CD8-positive, alpha-beta memory T cell (primary cell): Measurements from ENCODE around the gene TWF1. TPM values are rescaled to one million over a fixed set of nuclear protein-coding genes. Genes with fewer than 3 reads are reported as not detected.

Experiments used
- CTCF ChIA-PET: fragments of 350-600 bp; sonication (Branson Sonifier 250); formaldehyde crosslinking; loops from one replicate; lab custom pipeline; 2021; ENCODE audit warnings: antibody characterized with exemption; lab: Charles Lee
- POLR2A ChIA-PET: fragments of 350-600 bp; sonication (Branson Sonifier 250); formaldehyde crosslinking; loops from one replicate; lab custom pipeline; 2021; ENCODE audit warnings: antibody characterized with exemption; lab: Charles Lee
- DNase-seq, 5 donors: peaks; one replicate each; pipeline versions ENCODE4 v3.0.0 to v3.0.0-alpha.2; 2020 to 2022; ENCODE audit warnings: mixed read lengths in 1 of 5
- H3K27ac ChIP-seq: one replicate; pipeline ENCODE4 v1.7.0; 2013; ENCODE audit warnings: low read depth, mild to moderate bottlenecking, low read length, moderate library complexity
- H3K27me3 ChIP-seq: 2 replicates; pipeline ENCODE4 v1.7.0; 2013; ENCODE audit warnings: low read length, mild to moderate bottlenecking; ENCODE audit not compliant: insufficient read depth, poor library complexity, severe bottlenecking
- H3K36me3 ChIP-seq: 2 replicates; pipeline ENCODE4 v1.7.0; 2013; ENCODE audit warnings: mild to moderate bottlenecking, low read length, moderate library complexity; ENCODE audit not compliant: insufficient read depth
- H3K4me1 ChIP-seq: 2 replicates; pipeline ENCODE4 v1.7.0; 2013; ENCODE audit warnings: mild to moderate bottlenecking, low read length, moderate library complexity; ENCODE audit not compliant: insufficient read depth
- H3K4me3 ChIP-seq: 2 replicates; pipeline ENCODE4 v1.7.0; 2013; ENCODE audit warnings: mild to moderate bottlenecking, low read length
- H3K9me3 ChIP-seq: 2 replicates; pipeline ENCODE4 v1.7.0; 2013; ENCODE audit warnings: mild to moderate bottlenecking, low read length
- H3K27ac Mint-ChIP-seq, 8 donors: one replicate each; pipeline ENCODE4 v1.8.0; 2020 to 2021; ENCODE audit warnings: mixed read lengths in 8 of 8, mild to moderate bottlenecking in 6 of 8, inconsistent platforms in 3 of 8, moderate library complexity in 3 of 8
- H3K27me3 Mint-ChIP-seq, 2 donors: one replicate each; pipeline ENCODE4 v1.8.0; 2020 to 2021; ENCODE audit warnings: mixed read lengths in 2 of 2, mild to moderate bottlenecking in 1 of 2, moderate library complexity in 1 of 2
- H3K36me3 Mint-ChIP-seq, 3 donors: one replicate each; pipeline ENCODE4 v1.8.0; 2020 to 2021; ENCODE audit warnings: mixed read lengths in 3 of 3, inconsistent platforms in 1 of 3, mild to moderate bottlenecking in 1 of 3
- H3K4me1 Mint-ChIP-seq, 3 donors: one replicate each; pipeline ENCODE4 v1.8.0; 2020 to 2021; ENCODE audit warnings: mixed read lengths in 3 of 3, inconsistent platforms in 1 of 3, mild to moderate bottlenecking in 1 of 3
- H3K4me3 Mint-ChIP-seq, 7 donors: one replicate each; pipeline ENCODE4 v1.8.0; 2020 to 2021; ENCODE audit warnings: mixed read lengths in 7 of 7, mild to moderate bottlenecking in 6 of 7, moderate library complexity in 4 of 7, inconsistent platforms in 2 of 7
- H3K9me3 Mint-ChIP-seq, 5 donors: one replicate each; pipeline ENCODE4 v1.8.0; 2020 to 2022; ENCODE audit warnings: mixed read lengths in 5 of 5, mild to moderate bottlenecking in 3 of 5, moderate library complexity in 2 of 5, inconsistent platforms in 1 of 5
- polyA plus RNA-seq: library from polyadenylated mRNA; unstranded; fragments of 300-500 nt; fragmentation: Illumina TruSeq; gene quantifications from one replicate; pipeline ENCODE4 v1.2.3, GENCODE V29; 2021
- total RNA-seq, 2 experiments: library from RNA; stranded (reverse); gene quantifications; one replicate each; pipeline ENCODE4 v1.2.3, GENCODE V29; 2021

TWF1 gene
- total and polyA plus RNA-seq, 3 experiments from 2014 or later: 13.9 to 32.1 (median 29.7) TPM

DNA sequence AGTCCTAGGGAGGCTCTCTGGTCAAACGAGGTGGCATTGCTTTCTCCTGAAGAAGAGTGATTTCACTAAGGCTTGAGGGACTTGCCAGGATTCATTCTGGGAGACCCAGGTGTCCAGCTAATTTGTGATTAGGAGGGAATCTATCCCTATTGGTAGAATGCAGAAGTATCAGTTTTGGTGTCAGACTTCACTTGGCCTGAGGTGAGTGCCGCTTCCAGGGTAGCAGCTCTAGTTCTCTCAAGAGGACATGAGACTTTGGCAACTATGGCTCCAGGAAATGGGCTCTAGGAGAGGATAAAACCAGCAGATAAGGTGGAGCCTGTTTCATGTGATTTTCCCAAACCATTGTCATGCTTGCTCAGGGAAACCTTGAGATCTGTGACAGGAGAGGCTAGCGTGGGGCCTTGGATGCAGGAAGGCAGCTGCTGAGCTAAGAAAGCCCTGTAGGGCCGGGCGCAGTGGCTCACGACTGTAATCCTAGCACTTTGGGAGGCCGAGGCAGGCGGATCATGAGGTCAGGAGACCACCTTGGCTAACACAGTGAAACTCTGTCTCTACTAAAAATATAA is 18.2 kb upstream of the TWF1 start:
- Mint-ChIP-seq H3K4me3 (no peak overlapping the region), H3K4me1 (peaks cover 0 to 6% (median 4%) of the 10 kb centered on the region in 3 donors), H3K27me3 (peaks cover 0 to 9% of the 10 kb centered on the region in 2 donors), H3K27ac (peak overlapping the region in 1 of 8 donors; percentile 13), H3K9me3 (no peaks in the 10 kb centered on the region), H3K36me3 (peaks cover 0 to 1% (median 0%) of the 10 kb centered on the region in 3 donors)
- Histone ChIP-seq H3K4me1 (no peaks in the 10 kb centered on the region), H3K9me3 (no peaks in the 10 kb centered on the region), H3K27me3 (no peaks in the 10 kb centered on the region), H3K4me3 (no peak overlapping the region), H3K36me3 (no peaks in the 10 kb centered on the region), H3K27ac (no peak overlapping the region)
- ChIA-PET POLR2A (interaction anchor here (1.7 kb wide), 1 partner anchor 18 kb away, joined by 6 read pairs; the partner anchor contains the start of gene TWF1), CTCF (no interaction called here)
- DNase-seq: no peak

GRCh38 chr12:43816168-43816567 is 10.1 kb upstream of the TWF1 start:
- ChIA-PET CTCF (no interaction called here), POLR2A (no interaction called here)
- H3K4me1 ChIP-seq: peaks cover 2% of the 10 kb centered on the region
- H3K27ac ChIP-seq: no peak overlapping the region
- H3K4me3 Mint-ChIP-seq: peak overlapping the region in 3 of 7 donors; percentile 4 to 55 (median 15)
- no peaks in the 10 kb centered on the region for H3K27me3 ChIP-seq
- DNase-seq: no peak
- no peaks in the 10 kb centered on the region for H3K36me3 Mint-ChIP-seq
- peaks cover 3 to 15% (median 9%) of the 10 kb centered on the region in 3 donors for H3K4me1 Mint-ChIP-seq
- no peak overlapping the region for H3K4me3 ChIP-seq
- peaks cover 0 to 18% of the 10 kb centered on the region in 2 donors for H3K27me3 Mint-ChIP-seq
- no peaks in the 10 kb centered on the region for H3K9me3 Mint-ChIP-seq
- H3K36me3 ChIP-seq: no peaks in the 10 kb centered on the region
- H3K9me3 ChIP-seq: no peaks in the 10 kb centered on the region
- H3K27ac Mint-ChIP-seq: peak overlapping the region in 5 of 8 donors; percentile 64 to 95 (median 80)

- POLR2A ChIA-PET: no interaction called here
- Mint-ChIP-seq H3K36me3 (no peaks in the 10 kb centered on the region), H3K9me3 (no peaks in the 10 kb centered on the region), H3K27me3 (peaks cover 0 to 16% of the 10 kb centered on the region in 2 donors), H3K4me3 (peak overlapping the region in 2 of 7 donors; percentile 55 to 62), H3K27ac (peak overlapping the region in 6 of 8 donors; percentile 56 to 95 (median 79)), H3K4me1 (peaks cover 7 to 17% (median 9%) of the 10 kb centered on the region in 3 donors)
- no peaks in the 10 kb centered on the region for H3K9me3 ChIP-seq
- H3K27ac ChIP-seq: no peak overlapping the region
- CTCF ChIA-PET: no interaction called here
- H3K36me3 ChIP-seq: no peaks in the 10 kb centered on the region
- DNase-seq: no peak
- H3K4me3 ChIP-seq: no peak overlapping the region
- H3K4me1 ChIP-seq: peaks cover 4% of the 10 kb centered on the region
- H3K27me3 ChIP-seq: no peaks in the 10 kb centered on the region
Observed at GRCh38 chr12:43815416-43815815, 9.3 kb upstream of the TWF1 start.

DNA sequence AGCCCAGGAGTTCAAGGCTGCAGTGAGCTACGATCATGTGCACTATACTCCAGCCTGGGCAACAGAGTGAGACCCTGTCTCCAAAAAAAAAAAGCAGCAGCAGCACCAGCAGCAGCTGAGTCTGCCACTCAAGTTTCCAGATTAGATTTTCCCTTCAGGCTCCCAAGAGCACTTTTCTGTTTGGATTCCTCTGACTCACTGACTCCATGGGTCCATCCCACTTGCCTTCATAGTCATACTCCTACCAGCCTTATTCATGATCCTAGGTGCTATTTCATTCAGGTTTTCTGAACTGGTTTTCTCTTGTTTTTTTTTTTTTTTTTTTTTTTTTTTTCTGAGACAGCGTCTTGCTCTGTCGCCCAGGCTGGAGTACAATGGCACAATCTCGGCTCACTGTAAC is 6.8 kb upstream of the TWF1 start:
- Mint-ChIP-seq H3K27me3 (peaks cover 0 to 9% of the 10 kb centered on the region in 2 donors), H3K4me1 (peaks cover 7 to 17% (median 9%) of the 10 kb centered on the region in 3 donors), H3K27ac (no peak overlapping the region), H3K9me3 (no peaks in the 10 kb centered on the region), H3K4me3 (no peak overlapping the region), H3K36me3 (no peaks in the 10 kb centered on the region)
- Histone ChIP-seq H3K36me3 (no peaks in the 10 kb centered on the region), H3K4me1 (peaks cover 4% of the 10 kb centered on the region), H3K27ac (no peak overlapping the region), H3K4me3 (no peak overlapping the region), H3K27me3 (no peaks in the 10 kb centered on the region), H3K9me3 (no peaks in the 10 kb centered on the region)
- ChIA-PET POLR2A (no interaction called here), CTCF (no interaction called here)
- DNase-seq: no peak

- Histone ChIP-seq H3K27me3 (no peaks in the 10 kb centered on the region), H3K36me3 (no peaks in the 10 kb centered on the region), H3K27ac (no peak overlapping the region), H3K4me3 (no peak overlapping the region), H3K9me3 (no peaks in the 10 kb centered on the region), H3K4me1 (peaks cover 8% of the 10 kb centered on the region)
- DNase-seq: no peak
- CTCF ChIA-PET: no interaction called here
- H3K9me3 Mint-ChIP-seq: no peaks in the 10 kb centered on the region
- H3K4me1 Mint-ChIP-seq: peaks cover 11 to 20% (median 13%) of the 10 kb centered on the region in 3 donors
- H3K27ac Mint-ChIP-seq: no peak overlapping the region
- H3K27me3 Mint-ChIP-seq: peaks cover 0 to 9% of the 10 kb centered on the region in 2 donors
- no peak overlapping the region for H3K4me3 Mint-ChIP-seq
- POLR2A ChIA-PET: no interaction called here
- H3K36me3 Mint-ChIP-seq: no peaks in the 10 kb centered on the region
Observed at GRCh38 chr12:43812057-43812456, 5.9 kb upstream of the TWF1 start.

- H3K27ac ChIP-seq: no peak overlapping the region
- H3K9me3 Mint-ChIP-seq: no peaks in the 10 kb centered on the region
- peak overlapping the region in 5 of 7 donors; percentile 98 to 100 (median 99) for H3K4me3 Mint-ChIP-seq
- H3K27ac Mint-ChIP-seq: peak overlapping the region; percentile 99 to 100 (median 100)
- no peaks in the 10 kb centered on the region for H3K9me3 ChIP-seq
- H3K36me3 ChIP-seq: no peaks in the 10 kb centered on the region
- H3K27me3 ChIP-seq: no peaks in the 10 kb centered on the region
- H3K4me1 ChIP-seq: peaks cover 35% of the 10 kb centered on the region
- ChIA-PET POLR2A (interaction anchor here (1.2 to 3.5 kb wide), 4 partner anchors 9 to 49 kb away, joined by 3 to 35 read pairs (median 18); partner anchors contain the start of genes IRAK4, PUS7L and TMEM117), CTCF (interaction anchor here (1.8 to 3.8 kb wide), 3 partner anchors 15 to 48 kb away, joined by 4 to 23 read pairs (median 15); partner anchors contain the start of genes IRAK4, PUS7L and TMEM117)
- H3K4me3 ChIP-seq: no peak overlapping the region
- H3K27me3 Mint-ChIP-seq: peaks cover 0 to 3% of the 10 kb centered on the region in 2 donors
- no peak for DNase-seq
- H3K4me1 Mint-ChIP-seq: peaks cover 27 to 49% (median 42%) of the 10 kb centered on the region in 3 donors
- peaks cover 0 to 18% (median 5%) of the 10 kb centered on the region in 3 donors for H3K36me3 Mint-ChIP-seq
Observed at GRCh38 chr12:43807386-43807785, 1.3 kb upstream of the TWF1 start.

DNA sequence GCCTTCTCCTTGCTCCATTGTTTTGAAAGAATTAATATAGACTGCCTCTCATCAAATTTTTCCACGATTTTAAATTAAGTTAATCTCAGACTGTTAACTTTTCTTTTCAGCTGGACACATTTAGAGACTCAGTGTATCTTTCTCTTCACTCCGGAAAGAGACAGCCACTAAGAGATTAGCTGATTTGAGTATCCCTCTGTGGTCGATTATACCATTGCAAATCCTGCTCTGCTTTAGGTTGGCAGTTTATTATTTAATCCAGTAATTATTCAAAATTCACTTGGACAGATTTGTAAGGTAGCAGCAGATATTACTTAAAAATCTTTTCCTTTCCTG is 588 bp upstream of the TWF1 start:
- Mint-ChIP-seq H3K4me1 (peaks cover 31 to 53% (median 46%) of the 10 kb centered on the region in 3 donors), H3K27me3 (no peaks in the 10 kb centered on the region), H3K9me3 (no peaks in the 10 kb centered on the region), H3K4me3 (peak overlapping the region; percentile 98 to 100 (median 99)), H3K27ac (peak overlapping the region; percentile 99 to 100 (median 100)), H3K36me3 (peaks cover 0 to 23% (median 5%) of the 10 kb centered on the region in 3 donors)
- H3K27ac ChIP-seq: peak overlapping the region; percentile 96
- H3K36me3 ChIP-seq: peaks cover 6% of the 10 kb centered on the region
- CTCF ChIA-PET: interaction anchor here (1.1 to 3.8 kb wide), 8 partner anchors 14 to 74 kb away, joined by 3 to 23 read pairs (median 5); partner anchors contain the start of genes IRAK4, PUS7L and TMEM117
- H3K4me1 ChIP-seq: peaks cover 35% of the 10 kb centered on the region
- DNase-seq: no peak
- POLR2A ChIA-PET: interaction anchor here (1.1 to 3.5 kb wide), 9 partner anchors 8 to 1042 kb away, joined by 3 to 35 read pairs (median 3); partner anchors contain the start of genes IRAK4, PUS7L and TMEM117
- no peaks in the 10 kb centered on the region for H3K27me3 ChIP-seq
- no peaks in the 10 kb centered on the region for H3K9me3 ChIP-seq
- H3K4me3 ChIP-seq: peak overlapping the region; percentile 88
